IMR-90 (cell line): ENCODE data around the gene PLA2G12B. TPM values are rescaled to one million over a fixed set of nuclear protein-coding genes. Genes with fewer than 3 reads are reported as not detected.

Experiments used
- ATAC-seq: fragments of 200-7000 bp; cut with Tn5 transposase; 2 replicates; pipeline ENCODE4 v1.9.1; 2020; ENCODE audit warnings: low read depth, mild to moderate bottlenecking, moderate library complexity
- BruUV-seq: library from RNA; stranded (reverse); fragments of 400-500 nt; replicated peaks from 2 replicates; lab custom pipeline; 2021; lab: Mats Ljungman, UMichigan
- CTCF ChIA-PET: fragments of 300-600 bp; formaldehyde crosslinking; extraction: SDS; loops from one replicate; lab custom pipeline; 2021; ENCODE audit warnings: antibody characterized with exemption; lab: Yijun Ruan, JAX
- POLR2A ChIA-PET: fragments of 300-600 bp; sonication (Branson Sonifier 250); formaldehyde crosslinking; loops from one replicate; lab custom pipeline; 2022; ENCODE audit warnings: antibody characterized with exemption; ENCODE audit not compliant: unreplicated experiment; lab: Charles Lee
- DNase-seq: peaks from one replicate; pipeline ENCODE4 v3.0.0; 2013
- H2AFZ ChIP-seq: replicated peaks from 2 replicates; pipeline ENCODE3; 2013; ENCODE audit warnings: low read length, mild to moderate bottlenecking; ENCODE audit not compliant: poor library complexity
- H2AK5ac ChIP-seq: 2 replicates; pipeline ENCODE4 v1.6.1; 2013; ENCODE audit warnings: low read depth, low read length, inconsistent platforms
- H2AK9ac ChIP-seq: replicated peaks from 2 replicates; pipeline ENCODE3; 2013; ENCODE audit warnings: mild to moderate bottlenecking, low read depth, low read length, moderate library complexity; ENCODE audit not compliant: poor library complexity
- H2BK120ac ChIP-seq: 2 replicates; pipeline ENCODE4 v1.6.1; 2013; ENCODE audit warnings: low read depth, low read length, inconsistent platforms
- H2BK15ac ChIP-seq: 3 replicates; pipeline ENCODE4 v1.6.1; 2013; ENCODE audit warnings: low read depth, low read length, inconsistent platforms
- H2BK20ac ChIP-seq: 2 replicates; pipeline ENCODE4 v1.6.1; 2013; ENCODE audit warnings: low read depth, mild to moderate bottlenecking, inconsistent platforms, low read length, moderate library complexity
- H2BK5ac ChIP-seq: 2 replicates; pipeline ENCODE4 v1.6.1; 2013; ENCODE audit warnings: mild to moderate bottlenecking, low read depth, low read length, inconsistent platforms; ENCODE audit not compliant: poor library complexity, severe bottlenecking
- H3K14ac ChIP-seq: replicated peaks from 2 replicates; pipeline ENCODE4 v1.6.1; 2013; ENCODE audit warnings: low read depth, low read length, inconsistent platforms
- H3K18ac ChIP-seq: 2 replicates; pipeline ENCODE4 v1.6.1; 2013; ENCODE audit warnings: low read depth, low read length, control low read depth
- H3K23ac ChIP-seq: 2 replicates; pipeline ENCODE4 v1.6.1; 2013; ENCODE audit warnings: low read depth, low read length, inconsistent platforms
- H3K27ac ChIP-seq: 2 replicates; pipeline ENCODE4 v1.5.1; 2013; ENCODE audit warnings: mild to moderate bottlenecking, control low read depth, low read length; ENCODE audit not compliant: insufficient read depth
- H3K27me3 ChIP-seq: 2 replicates; pipeline ENCODE4 v1.6.1; 2013; ENCODE audit warnings: low read length; ENCODE audit not compliant: control insufficient read depth, insufficient read depth
- H3K36me3 ChIP-seq: 2 replicates; pipeline ENCODE4 v1.6.1; 2013; ENCODE audit warnings: low read length, mixed read lengths; ENCODE audit not compliant: control insufficient read depth, insufficient read depth
- H3K4ac ChIP-seq: 2 replicates; pipeline ENCODE4 v1.6.1; 2013; ENCODE audit warnings: low read depth, low read length, inconsistent platforms
- H3K4me1 ChIP-seq: 2 replicates; pipeline ENCODE4 v1.6.1; 2013; ENCODE audit warnings: low read length, mixed read lengths; ENCODE audit not compliant: control insufficient read depth, insufficient read depth
- H3K4me2 ChIP-seq: 2 replicates; pipeline ENCODE4 v1.6.1; 2013; ENCODE audit warnings: low read depth, mild to moderate bottlenecking, control low read depth, low read length, moderate library complexity
- H3K4me3 ChIP-seq: 2 replicates; pipeline ENCODE4 v1.5.1; 2013; ENCODE audit warnings: low read depth, mild to moderate bottlenecking, control low read depth, low read length, moderate library complexity; ENCODE audit not compliant: insufficient read depth
- H3K56ac ChIP-seq: 2 replicates; pipeline ENCODE4 v1.6.1; 2013; ENCODE audit warnings: low read length, inconsistent platforms; ENCODE audit not compliant: insufficient read depth; ENCODE audit errors: extremely low read depth
- H3K79me1 ChIP-seq, 2 experiments: 2 replicates each; pipeline ENCODE4 v1.6.1; 2013; ENCODE audit warnings: low read length in 2 of 2, inconsistent platforms in 1 of 2, low read depth in 1 of 2
- H3K9ac ChIP-seq: 2 replicates; pipeline ENCODE4 v1.6.1; 2013; ENCODE audit warnings: low read depth, low read length, control low read depth
- H3K9me1 ChIP-seq: 2 replicates; pipeline ENCODE4 v1.6.1; 2013; ENCODE audit warnings: low read length, inconsistent platforms; ENCODE audit not compliant: insufficient read depth
- H3K9me3 ChIP-seq: 2 replicates; pipeline ENCODE4 v1.6.1; 2013; ENCODE audit warnings: low read length; ENCODE audit not compliant: control insufficient read depth, insufficient read depth
- H4K20me1 ChIP-seq: 2 replicates; pipeline ENCODE4 v1.6.1; 2013; ENCODE audit warnings: low read length, inconsistent platforms; ENCODE audit not compliant: insufficient read depth
- H4K5ac ChIP-seq: 2 replicates; pipeline ENCODE4 v1.6.1; 2013; ENCODE audit warnings: mild to moderate bottlenecking, low read depth, low read length, control low read depth
- H4K8ac ChIP-seq, 2 experiments: 2 replicates each; pipeline ENCODE4 v1.6.1; 2013; ENCODE audit warnings: low read depth in 2 of 2, low read length in 2 of 2, control low read depth in 1 of 2, inconsistent platforms in 1 of 2
- H4K91ac ChIP-seq: 2 replicates; pipeline ENCODE4 v1.6.1; 2013; ENCODE audit warnings: low read depth, low read length, inconsistent platforms; ENCODE audit not compliant: insufficient read depth
- BHLHE40 ChIP-seq: fragments of 150-350 bp; IDR thresholded peaks from 2 replicates; pipeline ENCODE4 v1.6.1; 2016; ENCODE audit warnings: mild to moderate bottlenecking, low read depth, low read length
- RFX5 ChIP-seq: IDR thresholded peaks from 2 replicates; pipeline ENCODE4 v1.8.0; 2012; ENCODE audit warnings: low read depth, mild to moderate bottlenecking, low read length, moderate library complexity
- WGBS, 2 experiments: methylation state at CpG; one replicate each; pipeline versions ENCODE4 v1.1.5 to v1.1.7; 2013; ENCODE audit warnings: missing lambda C conversion rate in 2 of 2; ENCODE audit not compliant: insufficient read length in 1 of 2; ENCODE audit errors: extremely low coverage in 2 of 2; 5-methylcytosine and 5-hydroxymethylcytosine counted together
- dilution Hi-C: fragments of 300-500 bp; cut with HindIII; formaldehyde crosslinking; loops from one replicate; pipeline ENCODE4 v1.14.3; 2018; ENCODE audit warnings: low sequenced_read_pairs; ENCODE audit not compliant: unreplicated experiment
- in situ Hi-C: fragments of 300-500 bp; cut with MboI; formaldehyde crosslinking; loops from 3 replicates; pipeline ENCODE4 v1.14.3; 2019; ENCODE audit warnings: low sequenced_read_pairs, inconsistent platforms, mixed read lengths
- intact Hi-C: fragments of 100-400 bp; cut with micrococcal nuclease; formaldehyde crosslinking; loops from 2 replicates; pipeline ENCODE4 v1.10.0; 2022
- polyA plus RNA-seq, 3 experiments: library from polyadenylated mRNA; depleted of rRNA; stranded (reverse); fragments of >200 nt; gene quantifications; 2 replicates each; pipeline ENCODE4 v1.2.3, GENCODE V29; 2012; ENCODE audit warnings: low replicate concordance in 1 of 3
- total RNA-seq: library from RNA; depleted of rRNA; stranded (reverse); fragments of >200 nt; gene quantifications from 2 replicates; pipeline ENCODE4 v1.2.3, GENCODE V29; 2012

The PLA2G12B gene
- total and polyA plus RNA-seq, 2 of the 4 experiments (the other 2 are of a cell fraction) = not detected

DNA sequence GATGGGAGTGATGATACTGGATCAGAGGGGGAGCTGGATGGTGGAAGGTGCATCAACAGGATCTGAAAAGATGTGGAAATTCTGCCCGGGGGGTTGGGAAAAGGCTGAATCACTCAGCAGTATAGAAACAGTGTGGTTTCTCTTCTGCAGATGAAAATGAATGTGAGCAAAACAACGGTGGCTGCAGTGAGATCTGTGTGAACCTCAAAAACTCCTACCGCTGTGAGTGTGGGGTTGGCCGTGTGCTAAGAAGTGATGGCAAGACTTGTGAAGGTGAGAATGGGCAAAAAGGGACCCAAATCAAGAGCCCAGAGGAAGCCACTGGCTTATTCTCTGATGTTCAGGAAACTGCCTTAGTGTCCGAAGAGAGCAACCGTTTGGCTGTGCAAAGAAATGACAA is 48.2 kb downstream of the PLA2G12B start:
- no peak overlapping the region for H3K14ac ChIP-seq
- no peaks in the 10 kb centered on the region for H4K20me1 ChIP-seq
- H4K91ac ChIP-seq = no peak overlapping the region
- H2BK15ac ChIP-seq = no peak overlapping the region
- no peaks in the 10 kb centered on the region for H3K9me1 ChIP-seq
- H2AK5ac ChIP-seq = no peak overlapping the region
- no peak overlapping the region for H3K4me3 ChIP-seq
- ChIA-PET CTCF (no interaction called here), POLR2A (no interaction called here)
- peaks cover 2% of the 10 kb centered on the region; the same call in 1 of the 2 replicates for H3K4me1 ChIP-seq
- WGBS, 2 experiments = 91% methylated on average over 3 of the region's 6 CpGs; no CpG with 5 or more reads in 1 of the 2 experiments
- no peak for TF ChIP-seq RFX5
- TF ChIP-seq BHLHE40 = no peak
- in situ Hi-C loops = no loop called here
- H3K9me3 ChIP-seq = no peaks in the 10 kb centered on the region
- H3K4ac ChIP-seq = no peak overlapping the region
- BruUV-seq = no TSS peak
- H3K23ac ChIP-seq = no peak overlapping the region
- H2AK9ac ChIP-seq = no peak overlapping the region
- H4K8ac ChIP-seq = no peak overlapping the region
- peak; percentile 15 for DNase-seq
- no peaks in the 10 kb centered on the region for H3K36me3 ChIP-seq
- no peak overlapping the region for H2AFZ ChIP-seq
- H3K27me3 ChIP-seq = no peaks in the 10 kb centered on the region
- no peak overlapping the region for H3K4me2 ChIP-seq
- no peak overlapping the region for H3K27ac ChIP-seq
- no peak overlapping the region for H3K18ac ChIP-seq
- no peak overlapping the region for H2BK5ac ChIP-seq
- H4K5ac ChIP-seq = no peak overlapping the region
- no peak overlapping the region for H3K56ac ChIP-seq
- no peaks in the 10 kb centered on the region for H3K79me1 ChIP-seq
- no peak overlapping the region for H2BK20ac ChIP-seq
- 0 out of 2 replicates have a peak, but pooled peaks have one; percentile 24 for ATAC-seq
- H3K9ac ChIP-seq = no peak overlapping the region
- dilution Hi-C loops = no loop called here
- intact Hi-C loops = no loop called here
- H2BK120ac ChIP-seq = no peak overlapping the region
